Bone marrow (tissue), 2 donors: ENCODE results near the gene TMEM168.

Experiments
- DNase-seq, 2 donors: peaks; one replicate each; lab custom pipeline; 2025; lab: John Stamatoyannopoulos, UW

TMEM168 gene

DNA sequence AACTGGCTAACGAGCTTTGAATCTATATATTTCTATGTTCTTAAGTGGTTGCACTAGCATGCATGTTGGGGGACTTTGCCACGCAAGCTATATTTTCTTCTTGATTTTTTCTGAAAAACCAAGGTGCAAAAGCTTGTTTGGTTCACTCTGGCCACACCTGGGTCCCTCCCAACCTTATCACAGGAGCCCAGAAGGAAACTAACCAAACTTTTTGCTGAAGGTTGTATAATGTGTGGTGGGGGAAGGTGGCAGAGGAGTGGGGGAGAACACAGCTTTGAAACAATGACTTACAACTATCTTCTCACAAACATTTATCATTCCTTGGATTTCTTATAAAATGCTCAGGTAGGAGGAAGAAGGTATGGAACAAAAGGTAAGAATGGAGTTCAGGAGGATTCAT, 75.3 kb downstream of the TMEM168 start:
- no peak for DNase-seq
